Right hindlimb (tissue), 1 donor: ENCODE results near the gene CD7.

Source experiments
- DNase-seq: peaks from one replicate; pipeline ENCODE4 v3.0.0-alpha.2; 2018

CD7 gene

DNA sequence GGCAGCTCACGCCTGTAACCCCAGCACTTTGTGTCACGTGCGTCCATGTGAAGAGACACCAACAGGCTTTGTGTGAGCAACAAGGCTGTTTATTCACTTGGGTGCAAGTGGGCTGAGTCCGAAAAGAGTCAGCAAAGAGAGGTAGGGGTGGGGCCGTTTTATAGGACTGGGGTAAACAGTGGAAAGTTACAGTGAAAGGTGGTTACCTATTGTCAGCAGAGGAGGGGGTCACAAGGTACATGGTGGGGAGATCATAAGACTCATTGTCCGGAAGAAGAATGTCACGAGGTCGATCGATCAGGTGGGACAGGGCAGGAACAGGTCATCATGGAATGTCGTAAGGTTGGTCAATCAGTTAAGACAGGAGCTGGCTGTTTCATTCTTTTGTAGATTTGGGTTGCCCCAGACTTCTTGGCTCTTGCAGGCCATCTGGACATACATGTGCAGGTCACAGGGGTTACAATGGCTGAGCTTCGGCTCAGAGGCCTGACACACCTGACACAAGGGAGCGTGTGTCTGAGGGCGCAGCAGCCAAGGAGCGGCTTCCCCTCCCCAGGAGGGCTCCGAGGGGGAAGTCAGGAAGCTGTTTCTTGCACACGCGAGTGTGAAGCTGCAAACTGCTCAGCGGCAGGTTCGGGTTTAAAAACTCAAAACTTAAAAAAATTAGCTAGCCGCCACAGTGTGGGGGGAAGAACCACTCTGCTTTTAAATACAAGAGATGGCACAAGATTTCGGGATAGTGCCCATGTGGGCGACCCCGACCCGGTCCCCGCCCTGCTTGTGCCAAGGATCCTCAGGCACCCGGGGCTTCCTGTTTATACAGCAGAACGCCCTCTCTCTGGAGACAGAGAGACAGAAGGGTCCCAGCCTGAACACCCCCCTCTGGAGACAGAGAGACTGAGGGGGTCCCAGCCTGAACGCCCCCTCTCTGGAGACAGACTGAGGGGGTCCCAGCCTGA is 29.2 kb upstream of the CD7 start:
- DNase-seq = no peak

DNA sequence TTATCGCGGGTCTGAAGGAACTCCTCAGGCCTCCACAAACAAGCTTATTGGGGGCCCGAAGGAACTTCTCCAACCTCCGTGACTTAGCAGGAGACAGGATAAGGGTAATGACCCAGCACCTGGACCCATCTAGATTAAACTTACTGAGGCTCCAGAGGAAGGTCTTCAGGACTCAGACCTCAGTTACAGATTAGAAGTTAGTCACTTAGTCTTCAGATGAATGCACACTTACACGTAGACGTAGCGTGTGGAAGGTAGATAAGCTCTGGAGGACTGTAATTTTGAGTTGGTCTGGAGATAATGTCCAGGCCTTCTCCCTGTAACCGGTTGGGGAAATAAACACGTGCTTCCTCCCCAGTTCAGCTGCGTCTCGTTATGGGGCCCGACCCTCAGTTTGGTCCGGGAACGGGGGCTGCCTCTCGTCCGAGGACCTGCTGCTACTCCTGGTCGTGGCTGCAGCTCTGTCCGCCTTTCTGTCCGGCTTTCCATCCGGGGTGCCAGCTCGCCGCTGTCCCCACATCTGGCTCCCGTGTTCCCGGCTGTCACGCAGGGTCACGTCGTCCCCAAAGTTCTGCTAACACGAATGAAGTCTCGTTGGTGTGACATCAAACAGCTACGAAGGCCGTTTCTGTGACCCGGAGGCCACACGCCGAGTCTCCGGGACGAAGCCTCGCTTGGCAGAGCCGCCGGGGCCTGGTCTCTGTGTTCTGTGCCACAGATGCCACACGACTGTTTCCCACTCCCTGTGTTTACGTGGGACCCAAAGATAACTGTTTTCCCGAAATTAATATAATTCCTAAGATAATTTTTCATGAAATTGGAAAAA is 28.0 kb upstream of the CD7 start:
- DNase-seq = no peak

DNA sequence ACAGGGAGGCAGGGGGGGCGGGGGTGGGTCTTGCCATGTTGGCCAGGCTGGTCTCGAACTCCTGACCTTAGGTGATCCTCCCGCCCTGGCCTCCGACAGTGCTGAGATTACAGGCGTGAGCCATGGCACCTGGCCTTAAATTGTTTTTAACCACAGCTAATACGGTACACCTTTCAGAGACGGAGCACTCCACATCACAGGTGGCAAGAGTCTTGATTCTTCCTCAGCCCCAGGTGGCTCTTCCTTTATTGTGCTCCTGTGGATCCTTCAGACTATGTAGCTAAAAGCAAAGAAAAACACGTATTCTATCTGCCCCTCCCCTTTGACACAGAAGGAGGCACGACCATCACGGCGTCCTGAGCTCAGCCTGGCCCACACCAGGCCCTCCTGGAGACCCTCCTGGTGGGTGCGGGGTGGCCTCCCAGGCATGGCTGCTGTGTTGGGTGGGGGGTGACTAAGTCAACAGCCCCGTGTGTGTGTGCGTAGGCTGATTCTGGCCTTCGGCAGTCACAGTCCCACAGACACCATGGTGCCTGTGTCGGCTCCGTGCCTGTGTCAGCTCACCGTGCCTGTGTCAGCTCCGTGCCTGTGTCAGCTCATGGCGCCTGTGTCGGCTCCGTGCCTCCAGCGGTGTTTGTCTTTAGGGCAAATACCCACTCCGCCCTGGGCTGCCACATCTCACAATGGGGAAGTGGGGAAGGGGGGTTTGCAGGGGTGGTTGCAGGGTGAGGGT is 26.9 kb upstream of the CD7 start:
- DNase-seq = no peak

DNA sequence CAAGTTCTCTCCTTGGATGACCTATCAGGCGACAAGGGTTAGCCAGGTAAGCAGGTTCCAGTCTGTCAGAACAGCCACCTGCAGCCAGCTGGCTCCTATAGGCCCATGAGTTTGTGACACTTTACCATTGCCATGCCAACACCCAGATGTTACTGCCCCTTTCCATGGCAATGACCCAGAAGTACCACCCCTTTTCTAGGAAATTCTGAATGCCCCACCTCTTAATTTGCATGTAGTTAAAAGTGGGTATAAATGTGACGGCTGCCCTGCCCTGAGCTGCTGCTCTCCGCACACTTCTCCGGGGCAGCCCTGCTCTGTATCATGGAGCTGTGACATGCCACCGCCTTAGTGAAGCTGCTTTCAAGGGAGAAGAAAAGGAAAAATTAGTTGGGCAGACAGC is 26.2 kb upstream of the CD7 start:
- DNase-seq = no peak

DNA sequence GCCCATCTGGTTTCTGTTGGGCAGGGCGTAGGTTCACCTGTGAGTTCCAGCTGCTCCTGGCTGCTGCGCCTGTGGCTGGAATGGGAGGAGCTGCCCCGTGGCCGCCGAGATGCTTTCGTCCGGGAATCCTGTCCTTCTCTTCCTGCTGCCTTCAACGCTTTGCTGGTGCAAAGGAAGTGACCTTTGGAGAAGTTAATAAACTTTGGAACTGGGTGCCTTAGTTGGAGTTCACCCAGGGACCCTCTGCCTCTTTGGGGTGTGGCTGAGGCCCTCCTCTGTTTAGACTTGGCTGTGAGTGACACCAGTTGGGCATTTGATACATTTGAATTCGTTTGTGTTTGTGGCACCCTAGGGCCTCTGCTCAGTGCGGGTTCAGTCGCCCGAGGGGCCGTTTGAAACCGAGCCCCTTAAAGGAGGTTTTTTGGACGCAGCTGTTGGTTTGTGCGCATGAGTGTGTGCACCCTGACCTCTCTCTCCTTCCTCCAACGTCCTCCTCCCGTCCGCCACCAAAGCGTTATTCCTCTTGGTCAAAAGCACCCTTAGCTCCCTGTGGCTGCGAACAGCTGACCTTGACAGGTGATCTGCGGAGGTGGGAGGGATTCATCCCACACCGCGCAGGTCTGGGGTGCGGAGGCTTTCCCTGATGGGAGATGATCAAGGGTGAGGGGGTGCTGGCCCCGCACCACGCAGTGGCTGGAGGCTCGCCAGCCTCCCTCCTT is 25.1 kb upstream of the CD7 start:
- DNase-seq = no peak

DNA sequence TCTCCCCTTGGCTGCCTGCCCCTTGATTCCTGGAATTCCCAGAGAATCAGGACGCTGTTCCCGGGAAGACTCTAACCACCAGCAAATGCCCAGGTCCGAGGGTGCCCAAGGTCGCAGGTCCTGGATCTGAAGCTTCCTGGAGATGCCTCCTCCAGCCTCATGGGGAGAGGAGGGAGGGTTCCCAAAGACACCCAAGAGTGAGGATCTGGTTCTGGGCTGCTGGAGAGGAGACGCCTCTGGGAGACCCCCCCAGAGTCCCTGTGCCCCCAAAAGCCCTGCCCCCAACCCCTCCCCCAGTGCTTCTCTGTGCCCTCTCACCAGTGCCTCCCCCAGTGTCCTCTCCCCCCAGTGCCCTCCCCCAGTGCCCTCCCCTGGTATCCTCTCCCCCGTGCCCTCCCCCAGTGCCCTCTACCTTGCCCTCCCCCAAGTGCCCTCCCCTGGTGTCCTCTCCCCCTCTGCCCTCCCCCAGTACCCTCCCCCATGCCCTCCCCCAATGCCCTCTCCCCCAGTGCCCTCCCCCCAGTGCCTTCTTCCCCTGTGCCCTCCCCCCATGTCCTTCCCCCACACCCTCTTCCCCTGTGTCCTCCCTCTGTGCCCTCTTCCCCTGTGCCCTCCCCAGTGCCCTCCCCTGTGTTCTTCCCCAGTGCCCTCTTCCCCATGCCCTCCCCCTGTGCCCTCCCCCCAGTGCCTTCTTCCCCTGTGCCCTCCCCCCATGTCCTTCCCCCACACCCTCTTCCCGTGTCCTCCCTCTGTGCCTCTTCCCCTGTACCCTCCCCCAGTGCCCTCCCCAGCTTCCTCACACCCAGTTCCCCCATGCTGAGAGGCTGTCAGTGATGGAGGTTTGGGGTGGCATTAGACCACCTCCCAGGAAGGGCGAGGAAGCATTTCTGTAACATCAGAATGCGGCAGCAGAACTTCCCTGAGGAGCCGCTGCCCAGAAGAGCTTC is 22.5 kb upstream of the CD7 start:
- DNase-seq = no peak

DNA sequence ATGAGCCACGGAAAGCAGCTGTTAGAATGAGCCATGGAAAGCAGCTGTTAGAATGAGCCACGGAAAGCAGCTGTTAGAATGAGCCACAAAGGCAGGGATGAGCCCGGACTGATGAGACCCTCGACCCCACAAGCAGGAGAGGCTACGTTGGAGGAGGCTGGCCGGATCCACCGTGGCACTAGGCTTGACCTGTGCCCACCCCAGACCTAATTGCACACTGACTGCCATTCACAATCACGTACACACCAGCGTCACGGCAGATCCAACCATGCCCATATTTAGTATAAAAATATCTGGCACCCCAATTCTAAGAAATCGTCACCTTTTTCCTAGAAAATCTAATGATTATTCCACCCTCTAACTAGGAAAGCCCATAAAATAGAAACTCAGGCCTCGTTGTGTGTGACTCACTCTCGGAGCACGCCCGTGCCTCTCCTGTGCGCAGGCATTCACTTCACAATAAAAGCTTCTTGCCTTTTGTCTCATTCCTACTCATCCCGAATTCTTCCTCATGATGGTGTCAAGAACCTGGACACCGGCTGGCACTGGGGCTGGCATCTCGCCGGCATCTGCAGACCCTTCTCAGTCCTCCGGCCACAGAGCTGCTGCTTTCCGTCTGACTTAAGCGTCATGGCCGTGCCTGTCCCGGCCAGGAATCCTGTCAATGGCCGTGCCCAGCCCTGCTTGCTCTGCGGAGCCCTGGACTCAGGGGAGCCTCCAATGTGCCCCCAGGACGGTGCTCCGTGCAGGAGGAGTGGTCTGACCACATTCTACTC is 21.6 kb upstream of the CD7 start:
- DNase-seq = peak; percentile 68

DNA sequence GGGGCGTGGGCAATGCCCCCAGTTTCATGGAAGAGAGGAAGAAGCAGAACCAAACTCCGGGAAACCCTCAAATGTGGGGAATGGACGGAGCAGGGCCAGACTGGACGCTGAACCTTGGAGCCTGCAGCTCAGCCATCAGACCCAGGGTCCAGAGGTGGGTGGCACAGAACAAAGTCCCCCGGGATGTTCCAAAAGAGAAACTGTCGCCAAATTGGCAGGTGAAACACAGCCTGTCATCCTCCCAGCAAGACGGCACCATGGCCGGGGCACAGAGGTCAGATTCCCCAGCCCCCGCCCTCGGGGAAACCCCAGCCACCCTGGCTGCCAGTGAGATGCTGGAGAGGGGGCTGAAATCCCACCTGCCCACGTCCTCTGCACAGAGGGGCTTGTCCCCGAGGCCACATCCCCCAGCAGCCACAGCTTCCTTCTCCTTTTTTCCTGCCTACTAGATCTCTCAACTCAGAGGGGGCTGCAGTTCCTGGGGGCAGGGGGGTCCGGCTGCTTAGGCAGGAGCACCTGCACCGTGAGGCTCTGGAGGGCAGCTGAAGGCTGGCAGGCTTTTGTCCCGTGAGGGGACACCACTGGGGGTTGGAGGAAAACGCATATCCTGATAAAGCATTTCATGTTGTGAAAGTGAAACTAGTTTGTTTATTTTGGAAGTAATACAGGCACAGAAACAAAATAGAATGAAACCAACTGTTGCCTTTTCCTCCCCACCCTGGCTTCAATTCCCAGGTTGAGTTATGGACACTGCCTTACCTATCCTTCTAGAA is 17.4 kb upstream of the CD7 start:
- DNase-seq = no peak

DNA sequence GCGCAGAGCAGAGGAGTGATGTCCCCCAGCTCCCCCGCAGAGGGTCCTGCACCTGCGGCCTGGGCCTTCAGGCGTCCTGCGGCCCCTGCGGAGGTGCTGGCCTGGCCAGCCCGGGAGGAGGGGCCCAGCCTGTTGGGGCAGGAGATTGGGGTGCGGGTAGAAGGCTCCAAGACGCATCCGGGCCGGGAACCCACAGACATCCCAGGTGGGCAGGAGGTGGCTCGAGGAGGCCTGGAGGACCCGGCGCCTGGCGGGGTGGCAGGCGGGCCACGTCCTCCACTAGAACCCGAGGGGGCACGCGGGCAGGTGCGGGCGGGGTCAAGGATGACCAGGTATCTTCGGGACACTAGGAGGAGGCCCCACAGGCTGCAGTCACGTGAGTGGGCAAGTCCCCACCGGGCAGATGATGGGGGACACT is 16.8 kb upstream of the CD7 start:
- DNase-seq = no peak

DNA sequence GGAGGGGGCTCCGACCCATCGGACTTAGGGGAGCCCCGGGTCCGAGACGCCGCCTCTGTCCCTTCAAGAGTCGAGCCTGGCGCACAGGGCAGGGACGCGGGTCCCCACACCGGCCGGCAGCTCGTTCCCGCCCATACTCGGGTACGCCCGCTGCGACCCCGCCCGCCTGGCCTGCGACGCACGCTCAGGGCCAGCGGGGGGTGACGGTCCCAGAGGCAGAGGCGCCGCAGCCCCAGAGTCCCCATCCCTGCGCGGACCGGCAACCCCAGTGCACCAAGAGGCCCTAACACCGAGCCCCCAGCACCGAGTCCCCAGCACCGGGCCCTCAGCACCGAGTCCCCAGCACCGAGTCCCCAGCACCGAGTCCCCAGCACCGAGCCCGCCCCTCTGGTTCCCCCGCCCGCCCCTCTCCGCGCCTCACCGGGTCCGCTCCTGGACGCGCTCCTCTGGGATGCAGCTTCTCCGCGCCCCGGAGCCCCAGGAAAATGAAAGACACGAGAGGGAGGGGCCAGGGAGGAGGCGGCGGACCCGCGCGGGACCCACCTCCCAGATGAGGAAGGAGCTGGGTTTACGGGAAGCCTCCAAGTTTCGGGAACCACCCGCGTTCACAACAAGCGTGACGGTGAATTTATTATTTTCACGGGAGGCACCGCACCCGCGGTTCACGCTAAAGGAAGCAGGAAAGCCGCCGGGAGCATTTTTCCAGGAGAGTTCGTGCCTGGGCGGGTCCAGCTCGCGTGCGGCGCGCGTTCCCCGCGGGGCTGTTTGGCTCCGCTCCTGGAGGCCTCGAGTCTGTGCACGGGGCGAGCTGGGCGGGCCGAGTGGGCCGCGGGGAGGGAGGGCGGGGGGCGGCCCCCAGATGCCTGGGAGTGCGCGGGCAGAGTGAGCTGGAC is 16.1 kb upstream of the CD7 start, which contains the start of gene SECTM1:
TSS of gene SECTM1 (minus strand) at position 488 of the 893 bp plus-strand sequence. CDS start 6,526 bp downstream, outside the sequence.
- DNase-seq = peak; percentile 77

DNA sequence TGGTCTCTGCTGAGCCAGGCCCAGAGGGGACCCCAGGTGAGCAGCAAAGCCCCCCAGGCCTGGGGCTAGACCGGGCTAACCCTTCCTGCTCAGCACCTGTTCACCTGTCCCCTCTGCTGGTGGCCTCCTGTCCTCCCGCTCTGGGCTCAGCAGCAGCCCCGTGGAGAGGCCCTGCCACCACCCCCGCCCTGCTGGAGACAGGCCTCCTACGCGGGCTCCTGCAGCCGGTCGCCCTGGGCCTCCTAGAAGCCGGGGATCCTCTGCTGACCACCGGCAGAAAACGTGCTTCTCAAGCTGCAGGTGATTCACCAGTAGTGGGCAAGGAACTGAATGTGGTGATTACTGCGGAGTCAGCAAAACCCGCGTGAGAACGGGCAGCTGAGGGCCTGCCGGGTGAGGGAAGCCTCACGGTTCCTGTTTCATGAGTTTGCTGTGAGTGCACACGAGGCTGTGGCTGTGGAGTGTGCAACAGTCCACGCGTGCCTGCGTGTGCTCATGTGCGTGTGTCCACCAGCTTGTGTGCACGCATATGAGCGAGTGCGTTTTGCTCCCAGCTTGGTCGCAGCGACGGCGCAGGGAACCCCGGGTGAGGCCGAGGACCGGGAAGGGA is 15.4 kb upstream of the CD7 start:
- no peak for DNase-seq

DNA sequence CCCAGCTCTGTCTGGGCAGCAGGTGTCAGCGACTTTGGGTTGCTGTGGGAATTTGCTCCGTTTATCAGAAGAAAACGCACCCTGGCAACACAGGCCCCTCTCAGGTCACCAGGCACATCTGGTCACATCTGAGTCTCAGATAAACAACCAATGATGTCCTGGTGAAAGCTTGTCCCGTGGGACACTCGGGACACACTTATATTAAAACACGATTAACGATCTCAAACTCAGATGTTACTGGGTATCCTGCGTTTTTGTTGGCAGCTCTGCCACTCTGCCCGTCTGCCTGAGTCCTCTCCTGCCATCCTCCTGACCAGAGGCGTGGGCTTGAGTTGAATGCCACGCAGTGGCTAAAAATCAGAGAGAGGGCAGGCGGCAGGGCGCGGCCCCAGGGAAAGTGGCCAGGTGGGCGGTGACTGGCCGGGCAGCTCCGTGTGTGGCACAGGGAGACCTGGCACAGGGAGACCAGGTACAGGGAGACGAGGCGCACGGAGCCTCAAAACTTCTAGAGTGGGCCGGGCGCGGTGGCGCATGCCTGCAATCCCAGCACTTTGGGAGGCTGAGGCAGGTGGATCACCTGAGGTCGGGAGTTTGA is 14.0 kb upstream of the CD7 start:
- no peak for DNase-seq

DNA sequence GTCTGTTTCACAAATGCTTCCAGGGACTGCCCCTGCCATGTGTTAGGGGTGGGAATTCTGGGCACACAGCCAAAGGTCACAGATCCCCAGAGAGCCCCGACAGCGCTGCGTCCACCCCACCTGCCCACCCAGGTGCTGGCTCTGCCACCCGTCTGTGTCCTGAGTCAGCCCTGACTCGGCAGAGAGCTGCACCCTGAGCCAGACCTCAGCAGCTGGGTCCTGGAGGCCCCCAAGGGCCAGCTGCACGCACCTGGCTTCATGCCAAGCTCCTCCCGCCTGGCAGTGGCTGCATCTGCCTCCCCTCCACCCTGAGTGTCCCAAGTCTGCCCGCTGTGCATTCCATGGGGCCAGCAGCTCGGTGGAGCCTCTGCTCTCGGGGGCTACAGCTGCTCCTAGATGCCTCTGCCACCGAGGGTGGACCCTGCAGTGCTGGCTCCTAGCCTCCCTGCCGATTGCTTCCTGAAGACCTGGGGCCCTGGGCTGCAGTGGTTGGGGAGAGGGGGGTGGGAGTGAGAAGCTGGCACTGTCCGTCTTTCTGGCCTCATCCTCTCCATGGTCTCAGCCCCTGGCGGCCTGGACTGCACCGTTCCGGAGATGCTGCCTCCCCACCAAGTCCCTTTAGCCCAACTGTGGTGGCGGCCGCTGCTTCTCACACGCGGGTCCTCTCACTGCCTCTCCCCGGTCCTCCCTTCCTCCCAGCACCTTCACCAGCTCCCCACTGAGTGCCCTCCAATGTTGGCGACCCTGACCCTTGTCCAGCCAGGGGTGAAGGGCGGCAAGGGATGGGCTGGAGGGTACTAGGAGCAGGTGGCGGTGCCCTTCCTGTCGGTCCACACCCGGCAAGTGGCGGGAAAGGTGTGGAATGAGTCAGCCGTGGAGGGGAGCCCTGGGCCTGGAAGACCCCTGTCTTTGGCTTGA is 13.2 kb upstream of the CD7 start:
- peak; percentile 85 for DNase-seq

DNA sequence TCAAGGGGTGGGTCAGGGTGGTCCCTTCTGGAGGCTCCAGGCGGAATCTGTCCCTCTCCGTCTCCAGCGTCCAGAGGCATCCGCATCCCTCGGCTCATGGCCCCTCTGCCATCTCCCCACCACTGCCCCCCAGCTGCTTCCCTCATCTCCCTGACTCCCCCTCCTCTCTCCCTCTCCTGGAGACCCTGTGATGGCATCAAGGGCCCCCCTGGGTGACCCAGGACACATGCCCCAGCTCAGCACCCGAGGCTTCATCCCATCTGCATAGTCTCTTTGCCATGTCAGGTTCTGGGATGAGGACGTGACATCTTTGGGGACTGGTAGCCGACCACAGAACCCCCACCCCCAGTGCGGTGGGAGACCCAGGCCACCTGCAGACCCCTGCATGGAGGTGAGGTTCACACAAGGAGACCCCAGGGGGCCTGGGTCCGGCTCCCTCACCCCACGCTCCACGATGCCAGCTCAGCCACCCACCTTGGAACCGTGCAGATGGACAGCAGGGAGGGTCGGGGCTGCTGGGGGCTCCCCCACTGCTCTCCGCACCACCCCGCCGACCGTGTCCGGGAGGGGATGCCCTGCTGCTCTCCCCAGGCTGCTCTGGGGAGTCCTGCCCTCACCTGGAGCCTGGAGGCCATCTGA is 12.4 kb upstream of the CD7 start:
- no peak for DNase-seq

DNA sequence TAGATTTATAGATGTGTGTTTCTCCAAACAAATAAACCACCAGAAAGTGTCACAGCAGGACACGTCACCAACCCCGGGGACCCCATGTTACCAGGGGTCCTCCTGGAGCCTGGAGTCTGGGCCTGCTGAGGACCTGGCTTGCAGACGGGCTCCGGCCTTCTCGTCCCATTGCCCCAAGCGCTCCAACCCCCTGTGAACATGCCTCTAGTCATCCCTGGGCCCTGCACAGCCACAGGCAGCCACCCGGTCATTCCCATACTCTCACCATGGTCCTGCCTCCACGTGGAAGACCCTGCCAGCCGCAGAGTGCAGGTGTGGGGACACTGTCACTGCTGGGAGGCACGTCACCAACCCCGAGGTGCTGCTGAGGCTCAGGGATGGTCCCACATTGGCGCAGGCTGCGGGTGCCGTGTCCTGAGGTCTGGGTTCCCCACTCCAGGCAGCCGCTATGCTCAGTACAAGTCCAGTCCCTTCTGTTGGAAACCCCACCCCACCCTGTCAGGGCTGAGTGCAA is 11.6 kb upstream of the CD7 start:
- no peak for DNase-seq
